GM21717 (cell line): ENCODE results near the gene ARPC5L.
"Not testable (repeated sequence)": the region's sequence is repeated elsewhere in the genome, so short reads cannot be mapped to it uniquely, and the experiment has no call there.

ENCODE experiments used
- ATAC-seq: cut with Tn5 transposase; IDR thresholded peaks from one replicate; pipeline ENCODE4 v1.9.1; 2021; ENCODE audit warnings: mild to moderate bottlenecking, moderate library complexity; ENCODE audit not compliant: unreplicated experiment

Gene ARPC5L

GRCh38 chr9:124887832-124888231, 25.9 kb downstream of the ARPC5L start:
- ATAC-seq, result no peak

GRCh38 chr9:124889006-124889405, 27.1 kb downstream of the ARPC5L start:
- no peak for ATAC-seq

GRCh38 chr9:124890179-124890578, 28.2 kb downstream of the ARPC5L start:
- ATAC-seq, result no peak

GRCh38 chr9:124894035-124894740, 32.3 kb downstream of the ARPC5L start:
- ATAC-seq, result no peak

GRCh38 chr9:124894741-124895170, 32.8 kb downstream of the ARPC5L start:
- ATAC-seq, result no peak

GRCh38 chr9:124897570-124898460, 35.9 kb downstream of the ARPC5L start:
- no peak for ATAC-seq

GRCh38 chr9:124899845-124900244, 37.9 kb downstream of the ARPC5L start:
- no peak for ATAC-seq

- no peak for ATAC-seq
Measured at GRCh38 chr9:124906966-124907365, 45.0 kb downstream of the ARPC5L start.

GRCh38 chr9:124908098-124908497, 46.2 kb downstream of the ARPC5L start:
- ATAC-seq, result no peak

GRCh38 chr9:124911766-124912165, 49.8 kb downstream of the ARPC5L start:
- ATAC-seq, result no peak

GRCh38 chr9:124913378-124913777, 51.4 kb downstream of the ARPC5L start:
- no peak for ATAC-seq

GRCh38 chr9:124914753-124915405, 52.9 kb downstream of the ARPC5L start:
- ATAC-seq, result no peak

GRCh38 chr9:124920394-124920793, 58.5 kb downstream of the ARPC5L start:
- ATAC-seq, result not testable (repeated sequence)
